Glutamatergic neuron (in vitro differentiated cells): Measurements from ENCODE around the gene OPALIN. TPM values are rescaled to one million over a fixed set of nuclear protein-coding genes. Genes with fewer than 3 reads are reported as not detected.

ENCODE experiments used
- DNase-seq: peaks from one replicate; pipeline ENCODE4 v3.0.0; 2022
- H3K27ac Mint-ChIP-seq: one replicate; pipeline ENCODE4 v1.8.0; 2020; ENCODE audit warnings: mild to moderate bottlenecking, mixed read lengths, inconsistent platforms; ENCODE audit not compliant: unreplicated experiment
- H3K27me3 Mint-ChIP-seq: one replicate; pipeline ENCODE4 v1.8.0; 2020; ENCODE audit warnings: mild to moderate bottlenecking, moderate library complexity, mixed read lengths, inconsistent platforms; ENCODE audit not compliant: unreplicated experiment
- H3K36me3 Mint-ChIP-seq: one replicate; pipeline ENCODE4 v1.8.0; 2020; ENCODE audit warnings: mild to moderate bottlenecking, mixed read lengths, inconsistent platforms; ENCODE audit not compliant: unreplicated experiment
- H3K4me1 Mint-ChIP-seq: one replicate; pipeline ENCODE4 v1.8.0; 2020; ENCODE audit warnings: mild to moderate bottlenecking, low read depth, mixed read lengths, inconsistent platforms; ENCODE audit not compliant: unreplicated experiment
- H3K4me3 Mint-ChIP-seq: one replicate; pipeline ENCODE4 v1.8.0; 2020; ENCODE audit warnings: mild to moderate bottlenecking, mixed read lengths, inconsistent platforms; ENCODE audit not compliant: unreplicated experiment
- H3K9me3 Mint-ChIP-seq: one replicate; pipeline ENCODE4 v1.8.0; 2020; ENCODE audit warnings: mild to moderate bottlenecking, moderate library complexity, mixed read lengths, inconsistent platforms; ENCODE audit not compliant: unreplicated experiment
- CTCF ChIP-seq: fragments of 200-600 bp; sonication (generic); IDR thresholded peaks from one replicate; pipeline ENCODE4 v1.5.0; 2021; ENCODE audit not compliant: partially characterized antibody, unreplicated experiment
- total RNA-seq: library from RNA; stranded (reverse); fragmentation: NEBNext Ultra II Directional; extraction: Animal tissue kit (Norgen Biotek cat#: 25700); gene quantifications from one replicate; pipeline ENCODE4 v1.2.1, GENCODE V29; 2021; ENCODE audit not compliant: unreplicated experiment

OPALIN gene
- total RNA-seq, 1 donor from 2014 or later, result not detected

GRCh38 chr10:96297486-96297885, 61.3 kb downstream of the OPALIN start:
- TF ChIP-seq CTCF, result no peak
- no peaks in the 10 kb centered on the region for H3K36me3 Mint-ChIP-seq
- no peaks in the 10 kb centered on the region for H3K27me3 Mint-ChIP-seq
- H3K9me3 Mint-ChIP-seq, result no peaks in the 10 kb centered on the region
- H3K27ac Mint-ChIP-seq, result no peak overlapping the region
- no peak overlapping the region for H3K4me3 Mint-ChIP-seq
- no peak for DNase-seq
- H3K4me1 Mint-ChIP-seq, result peaks cover 8% of the 10 kb centered on the region

DNA sequence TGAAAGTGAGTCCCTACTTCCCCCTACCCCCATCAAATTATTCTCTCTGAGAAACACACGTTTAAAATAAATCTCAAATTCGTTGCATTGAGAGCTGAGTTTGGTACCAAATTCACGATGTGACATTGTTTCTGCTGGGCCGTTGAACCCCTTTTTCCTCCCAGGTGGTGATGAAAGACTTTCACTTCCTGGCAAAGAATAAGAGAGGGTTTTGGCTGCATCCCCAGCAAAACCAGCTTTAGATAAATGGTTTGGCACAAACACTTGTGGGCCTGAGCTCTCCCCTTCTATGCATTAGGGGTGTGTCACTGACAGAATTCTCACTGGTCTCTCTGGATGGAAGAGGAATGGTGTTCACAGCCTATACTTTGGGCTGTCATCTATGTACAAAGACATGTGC, 63.3 kb downstream of the OPALIN start:
- H3K4me1 Mint-ChIP-seq, result peaks cover 5% of the 10 kb centered on the region

More for the DNA sequence above, 63.3 kb downstream of the OPALIN start:
- Mint-ChIP-seq H3K36me3 (no peaks in the 10 kb centered on the region), H3K4me3 (no peak overlapping the region), H3K27me3 (no peaks in the 10 kb centered on the region), H3K27ac (no peak overlapping the region), H3K9me3 (no peaks in the 10 kb centered on the region)
- TF ChIP-seq CTCF, result no peak
- no peak for DNase-seq

Other genes starting within 250 kb of the OPALIN start
- 39.0 TPM for gene ZNF518A, start 228.7 kb downstream of the OPALIN start, total RNA-seq
- not detected for gene BLNK, start 87.4 kb downstream of the OPALIN start, total RNA-seq
- gene DNTT, start 54.6 kb downstream of the OPALIN start, total RNA-seq, result not detected
- gene TLL2, start 154.9 kb upstream of the OPALIN start, total RNA-seq, result 0.17 TPM
- 99.1 TPM for gene TM9SF3, start 228.0 kb upstream of the OPALIN start, total RNA-seq